Activated T-helper 1 cell treated with anti-CD3 and anti-CD28 coated beads, Interleukin-12 subunit alpha, Interleukin-12 subunit beta, Interleukin-2, Interleukin-4 antibody, amounts not matched to agents 30 ng/mL and 10 ng/mL and 1 ng/mL, durations not matched to agents 14 hours and 24 hours and 36 hours (primary cell): ENCODE measurements around the gene CCDC121. TPM values are rescaled to one million over a fixed set of nuclear protein-coding genes. Genes with fewer than 3 reads are reported as not detected.
"Not testable (repeated sequence)": the region's sequence is repeated elsewhere in the genome, so short reads cannot be mapped to it uniquely, and the experiment has no call there.

ENCODE experiments used
- DNase-seq: peaks from one replicate; pipeline ENCODE4 v3.0.0; 2021; ENCODE audit warnings: low spot score
- H3K27ac Mint-ChIP-seq: one replicate; pipeline ENCODE4 v1.8.0; 2021; ENCODE audit warnings: mild to moderate bottlenecking, mixed read lengths
- H3K27me3 Mint-ChIP-seq: one replicate; pipeline ENCODE4 v1.8.0; 2022; ENCODE audit warnings: mild to moderate bottlenecking, moderate library complexity, mixed read lengths; ENCODE audit not compliant: insufficient read depth
- H3K36me3 Mint-ChIP-seq: one replicate; pipeline ENCODE4 v1.8.0; 2021; ENCODE audit warnings: low read depth, mixed read lengths
- H3K4me1 Mint-ChIP-seq: one replicate; pipeline ENCODE4 v1.8.0; 2021; ENCODE audit warnings: low read depth, mixed read lengths
- H3K4me3 Mint-ChIP-seq: one replicate; pipeline ENCODE4 v1.8.0; 2021; ENCODE audit warnings: mild to moderate bottlenecking, moderate library complexity, mixed read lengths
- H3K9me3 Mint-ChIP-seq: one replicate; pipeline ENCODE4 v1.8.0; 2021; ENCODE audit warnings: mixed read lengths
- intact Hi-C: fragments of 100-400 bp; cut with micrococcal nuclease; formaldehyde crosslinking; loops from one replicate; pipeline ENCODE4 v1.15.1; 2024
- total RNA-seq: library from RNA; stranded (reverse); gene quantifications from 2 replicates; pipeline ENCODE4 v1.2.3, GENCODE V29; 2022

The CCDC121 gene
- total RNA-seq, 1 donor from 2014 or later: 1.3 TPM

- H3K4me1 Mint-ChIP-seq: peaks cover 5% of the 10 kb centered on the region
- no peak for DNase-seq
- H3K9me3 Mint-ChIP-seq: no peaks in the 10 kb centered on the region
- no peaks in the 10 kb centered on the region for H3K27me3 Mint-ChIP-seq
- intact Hi-C loops: no loop called here
- H3K4me3 Mint-ChIP-seq: no peak overlapping the region
- H3K27ac Mint-ChIP-seq: no peak overlapping the region
- H3K36me3 Mint-ChIP-seq: peaks cover 51% of the 10 kb centered on the region
These were observed 23.5 kb upstream of the CCDC121 start for GRCh38 chr2:27652341-27652740.

- Mint-ChIP-seq H3K36me3 (peaks cover 52% of the 10 kb centered on the region), H3K9me3 (no peaks in the 10 kb centered on the region), H3K4me1 (peaks cover 5% of the 10 kb centered on the region), H3K4me3 (no peak overlapping the region), H3K27ac (no peak overlapping the region), H3K27me3 (no peaks in the 10 kb centered on the region)
- no peak for DNase-seq
- intact Hi-C loops: no loop called here
These were observed 22.2 kb upstream of the CCDC121 start for GRCh38 chr2:27651056-27651455.

DNA sequence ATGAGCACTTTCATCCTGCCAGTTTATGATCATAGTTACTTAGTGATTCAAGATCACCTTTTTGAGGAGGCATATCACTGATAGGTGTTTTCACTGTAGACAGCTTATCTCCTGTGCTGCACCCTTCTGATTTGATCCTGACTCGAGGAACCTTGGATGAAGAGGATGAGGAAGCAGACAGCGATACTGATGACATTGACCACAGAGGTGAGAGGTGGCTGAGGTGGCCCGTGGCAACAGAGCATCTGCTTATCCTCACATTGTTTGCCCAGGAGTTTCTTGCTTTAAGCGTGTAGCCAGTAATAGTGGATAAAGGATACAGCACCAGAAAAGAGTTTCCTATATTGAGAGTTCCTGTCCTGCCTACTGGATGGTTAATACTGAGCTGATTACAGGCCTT, 18.9 kb upstream of the CCDC121 start:
- H3K27ac Mint-ChIP-seq: no peak overlapping the region
- no peak overlapping the region for H3K4me3 Mint-ChIP-seq
- no peaks in the 10 kb centered on the region for H3K4me1 Mint-ChIP-seq

DNA sequence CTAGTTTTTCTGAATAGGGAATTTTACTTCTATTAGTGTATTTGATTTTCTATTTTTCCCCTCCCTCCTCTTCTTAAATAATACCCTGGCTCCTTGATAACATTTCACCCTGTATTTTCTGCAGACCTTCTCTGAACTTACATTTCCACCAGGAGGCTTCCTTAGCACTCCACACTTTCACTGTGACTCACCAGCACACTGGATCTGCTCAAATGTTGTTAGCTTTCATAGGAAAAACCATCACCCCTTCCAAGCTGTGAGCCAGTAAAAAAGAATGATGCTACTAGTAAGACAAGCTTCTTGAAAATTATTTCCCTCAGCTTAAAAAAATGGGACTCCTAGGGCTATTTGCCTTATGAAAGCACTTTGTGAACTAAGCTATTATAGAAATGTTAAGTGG, 18.5 kb upstream of the CCDC121 start:
- Mint-ChIP-seq H3K4me1 (no peaks in the 10 kb centered on the region), H3K27me3 (no peaks in the 10 kb centered on the region), H3K27ac (no peak overlapping the region), H3K4me3 (no peak overlapping the region), H3K36me3 (peaks cover 35% of the 10 kb centered on the region), H3K9me3 (no peaks in the 10 kb centered on the region)
- intact Hi-C loops: no loop called here
- no peak for DNase-seq

More for the DNA sequence above, 18.9 kb upstream of the CCDC121 start:
- intact Hi-C loops: no loop called here
- no peak for DNase-seq
- Mint-ChIP-seq H3K36me3 (peaks cover 36% of the 10 kb centered on the region), H3K9me3 (no peaks in the 10 kb centered on the region), H3K27me3 (no peaks in the 10 kb centered on the region)

DNA sequence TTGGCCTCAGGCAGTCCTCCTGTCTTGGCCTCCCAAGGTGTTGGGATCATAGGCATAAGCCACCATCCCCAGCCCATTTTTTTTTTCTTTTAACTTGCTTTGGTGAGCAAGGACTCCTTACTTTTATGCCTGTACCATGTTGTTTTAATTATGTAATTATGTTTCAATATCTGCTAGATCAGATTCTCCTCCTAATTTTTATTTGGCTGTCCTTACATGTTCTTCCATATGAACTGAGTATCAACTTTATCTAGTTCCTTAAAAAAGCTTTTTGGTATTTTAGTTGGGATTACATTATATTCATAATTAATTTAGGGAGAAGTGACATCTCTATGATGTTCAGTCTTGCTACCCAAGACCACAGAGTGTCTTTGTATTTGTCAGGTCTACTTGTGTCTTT, 16.4 kb upstream of the CCDC121 start:
- intact Hi-C loops: no loop called here
- no peak overlapping the region for H3K4me3 Mint-ChIP-seq
- peaks cover 35% of the 10 kb centered on the region for H3K36me3 Mint-ChIP-seq
- DNase-seq: no peak
- H3K27ac Mint-ChIP-seq: no peak overlapping the region
- H3K9me3 Mint-ChIP-seq: no peaks in the 10 kb centered on the region
- H3K27me3 Mint-ChIP-seq: no peaks in the 10 kb centered on the region
- H3K4me1 Mint-ChIP-seq: no peaks in the 10 kb centered on the region

- H3K27me3 Mint-ChIP-seq: no peaks in the 10 kb centered on the region
- no peaks in the 10 kb centered on the region for H3K9me3 Mint-ChIP-seq
- peaks cover 19% of the 10 kb centered on the region for H3K4me1 Mint-ChIP-seq
- H3K27ac Mint-ChIP-seq: no peak overlapping the region
- DNase-seq: no peak
- intact Hi-C loops: no loop called here
- no peak overlapping the region for H3K4me3 Mint-ChIP-seq
- H3K36me3 Mint-ChIP-seq: peaks cover 37% of the 10 kb centered on the region
These were observed 12.0 kb upstream of the CCDC121 start for GRCh38 chr2:27640722-27641245.

- no peaks in the 10 kb centered on the region for H3K9me3 Mint-ChIP-seq
- peaks cover 19% of the 10 kb centered on the region for H3K4me1 Mint-ChIP-seq
- no peak for DNase-seq
- intact Hi-C loops: loop anchor here (1.0 to 5.0 kb wide), 5 partner anchors 9 to 281 kb away; partner anchors contain the start of genes CCDC121, GPN1, GTF3C2 and SLC4A1AP
- peak overlapping the region; percentile 66 for H3K4me3 Mint-ChIP-seq
- H3K27me3 Mint-ChIP-seq: no peaks in the 10 kb centered on the region
- H3K36me3 Mint-ChIP-seq: peaks cover 52% of the 10 kb centered on the region
- peak overlapping the region; percentile 91 for H3K27ac Mint-ChIP-seq
These were observed 9.9 kb upstream of the CCDC121 start for GRCh38 chr2:27638709-27639108.

- H3K4me1 Mint-ChIP-seq: peaks cover 19% of the 10 kb centered on the region
- intact Hi-C loops: loop anchor here (1.0 to 5.0 kb wide), 5 partner anchors 9 to 281 kb away; partner anchors contain the start of genes CCDC121, GPN1, GTF3C2 and SLC4A1AP
These were observed 9.3 kb upstream of the CCDC121 start for GRCh38 chr2:27638037-27638637.

GRCh38 chr2:27636766-27637165, 8.0 kb upstream of the CCDC121 start:
- Mint-ChIP-seq H3K9me3 (no peaks in the 10 kb centered on the region), H3K4me3 (no peak overlapping the region), H3K36me3 (peaks cover 60% of the 10 kb centered on the region), H3K27me3 (no peaks in the 10 kb centered on the region), H3K27ac (no peak overlapping the region), H3K4me1 (peaks cover 22% of the 10 kb centered on the region)
- intact Hi-C loops: loop anchor here (5.0 kb wide), 1 partner anchor 279 kb away; the partner anchor contains the start of gene GTF3C2
- no peak for DNase-seq

More at GRCh38 chr2:27638037-27638637, 9.3 kb upstream of the CCDC121 start:
- Mint-ChIP-seq H3K36me3 (peaks cover 55% of the 10 kb centered on the region), H3K27ac (peak overlapping the region; percentile 91), H3K27me3 (no peaks in the 10 kb centered on the region), H3K9me3 (no peaks in the 10 kb centered on the region), H3K4me3 (peak overlapping the region; percentile 66)
- no peak for DNase-seq

- Mint-ChIP-seq H3K27ac (no peak overlapping the region), H3K4me3 (no peak overlapping the region), H3K4me1 (peaks cover 38% of the 10 kb centered on the region), H3K36me3 (peaks cover 59% of the 10 kb centered on the region), H3K9me3 (no peaks in the 10 kb centered on the region), H3K27me3 (no peaks in the 10 kb centered on the region)
- intact Hi-C loops: no loop called here
- no peak for DNase-seq
These were observed 5.5 kb upstream of the CCDC121 start for GRCh38 chr2:27634291-27634690.

- H3K9me3 Mint-ChIP-seq, H3K27ac Mint-ChIP-seq, H3K27me3 Mint-ChIP-seq, H3K4me3 Mint-ChIP-seq, intact Hi-C loops, DNase-seq: not testable (repeated sequence)
- peaks cover 20% of the 10 kb centered on the region for H3K4me1 Mint-ChIP-seq
- peaks cover 38% of the 10 kb centered on the region for H3K36me3 Mint-ChIP-seq
These were observed 1.4 kb upstream of the CCDC121 start for GRCh38 chr2:27630257-27630656.

DNA sequence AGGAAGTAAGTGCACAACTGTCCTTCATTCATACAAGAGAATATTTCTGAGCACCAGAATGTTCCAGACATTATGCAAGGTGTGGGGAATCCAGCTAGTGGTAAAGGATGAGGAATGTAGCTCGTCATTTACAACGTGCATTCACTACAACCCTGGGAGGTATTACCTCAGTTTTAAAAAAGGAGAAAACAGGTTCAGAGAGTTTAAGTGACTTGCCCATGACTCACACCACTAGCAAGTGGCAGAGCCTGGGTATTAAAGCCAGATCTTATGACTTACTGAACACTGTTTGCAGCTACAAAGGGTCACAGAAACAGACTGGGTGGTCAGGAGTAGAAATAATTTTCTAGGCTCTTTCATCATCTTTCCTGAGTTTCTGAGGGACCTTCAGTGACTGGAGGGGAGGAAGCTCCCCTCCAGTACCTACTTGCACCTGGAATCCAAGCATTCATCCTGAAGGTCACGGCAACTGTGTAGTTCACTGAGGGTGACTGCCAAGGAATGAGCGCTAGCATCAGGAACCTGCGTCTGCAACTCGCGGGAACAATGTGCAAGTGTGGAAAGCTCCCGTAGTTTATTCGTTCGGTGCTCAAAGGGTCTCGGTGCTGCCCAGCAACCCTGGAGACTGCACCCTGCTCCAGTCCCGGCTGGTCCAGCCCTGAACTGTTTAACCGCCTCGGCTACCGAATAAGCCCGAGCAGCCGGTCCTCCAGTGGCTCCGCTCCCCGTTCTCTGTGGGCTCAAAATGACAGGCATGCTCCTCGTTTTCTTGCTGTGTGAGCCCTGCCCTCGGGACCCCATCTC, 647 bp downstream of the CCDC121 start:
- intact Hi-C loops: loop anchor here (1.0 to 10.0 kb wide), 6 partner anchors 35 to 837 kb away; partner anchors contain the start of genes ATRAID, CAD, EIF2B4 and IFT172
- no peak for DNase-seq
- peak overlapping the region; percentile 73 for H3K27ac Mint-ChIP-seq
- no peaks in the 10 kb centered on the region for H3K27me3 Mint-ChIP-seq
- H3K4me1 Mint-ChIP-seq: peaks cover 20% of the 10 kb centered on the region
- peaks cover 33% of the 10 kb centered on the region for H3K36me3 Mint-ChIP-seq
- no peaks in the 10 kb centered on the region for H3K9me3 Mint-ChIP-seq
- H3K4me3 Mint-ChIP-seq: no peak overlapping the region

DNA sequence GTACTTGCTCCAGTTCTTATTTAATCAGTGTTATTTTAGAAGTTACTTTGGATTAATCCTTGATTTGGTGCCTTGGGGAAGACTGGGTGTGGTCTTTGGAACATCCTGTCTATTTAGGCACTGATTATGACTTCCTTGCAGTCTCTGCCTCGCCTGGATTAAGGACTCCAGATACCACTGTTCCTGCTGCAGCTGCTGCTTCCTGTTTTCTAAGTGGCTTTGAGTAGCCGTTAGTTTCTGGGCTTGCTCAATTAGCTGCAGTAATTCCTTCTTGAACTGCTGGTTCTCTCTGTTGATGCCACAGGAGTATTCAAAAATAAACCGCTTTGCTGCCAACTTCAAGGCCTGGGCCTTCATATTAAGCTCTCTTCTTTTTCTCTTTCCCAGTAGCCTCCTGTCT, 1.9 kb downstream of the CCDC121 start:
- peaks cover 35% of the 10 kb centered on the region for H3K36me3 Mint-ChIP-seq
- intact Hi-C loops: loop anchor here (10.0 kb wide), 1 partner anchor 412 kb away; the partner anchor contains the start of genes ATRAID, CAD and SLC5A6
- H3K27me3 Mint-ChIP-seq, H3K27ac Mint-ChIP-seq, H3K4me3 Mint-ChIP-seq, DNase-seq, H3K9me3 Mint-ChIP-seq: not testable (repeated sequence)
- H3K4me1 Mint-ChIP-seq: peaks cover 19% of the 10 kb centered on the region
